Activated T-helper 2 cell treated with anti-CD3 and anti-CD28 coated beads, Interferon-gamma antibody, Interleukin-2, Interleukin-4, amounts not matched to agents 10 μg/mL and 5 μg/mL and 100 μg/mL, durations not matched to agents 14 hours and 24 hours and 36 hours (primary cell): ENCODE data around the gene GJA3. TPM values are rescaled to one million over a fixed set of nuclear protein-coding genes. Genes with fewer than 3 reads are reported as not detected.
A peak's percentile ranks its signal among the peaks of the same experiment; 100 is the strongest.

ENCODE experiments used
- DNase-seq: peaks from one replicate; pipeline ENCODE4 v3.0.0; 2021; ENCODE audit warnings: low spot score
- H3K27ac Mint-ChIP-seq: one replicate; pipeline ENCODE4 v1.8.0; 2021; ENCODE audit warnings: mixed read lengths
- H3K27me3 Mint-ChIP-seq: one replicate; pipeline ENCODE4 v1.8.0; 2021; ENCODE audit warnings: low read depth, mixed read lengths
- H3K36me3 Mint-ChIP-seq: one replicate; pipeline ENCODE4 v1.8.0; 2021; ENCODE audit warnings: low read depth, mixed read lengths
- H3K4me1 Mint-ChIP-seq: one replicate; pipeline ENCODE4 v1.8.0; 2021; ENCODE audit warnings: low read depth, mixed read lengths
- H3K4me3 Mint-ChIP-seq: one replicate; pipeline ENCODE4 v1.8.0; 2021; ENCODE audit warnings: low read depth, mild to moderate bottlenecking, moderate library complexity, mixed read lengths
- H3K9me3 Mint-ChIP-seq: one replicate; pipeline ENCODE4 v1.8.0; 2021; ENCODE audit warnings: mixed read lengths
- intact Hi-C: fragments of 100-400 bp; cut with micrococcal nuclease; formaldehyde crosslinking; loops from one replicate; pipeline ENCODE4 v1.15.1; 2023
- total RNA-seq: library from RNA; stranded (reverse); gene quantifications from 2 replicates; pipeline ENCODE4 v1.2.3, GENCODE V29; 2022

GJA3 gene
- total RNA-seq = 0.05 and 0.07 TPM in 2 replicates

DNA sequence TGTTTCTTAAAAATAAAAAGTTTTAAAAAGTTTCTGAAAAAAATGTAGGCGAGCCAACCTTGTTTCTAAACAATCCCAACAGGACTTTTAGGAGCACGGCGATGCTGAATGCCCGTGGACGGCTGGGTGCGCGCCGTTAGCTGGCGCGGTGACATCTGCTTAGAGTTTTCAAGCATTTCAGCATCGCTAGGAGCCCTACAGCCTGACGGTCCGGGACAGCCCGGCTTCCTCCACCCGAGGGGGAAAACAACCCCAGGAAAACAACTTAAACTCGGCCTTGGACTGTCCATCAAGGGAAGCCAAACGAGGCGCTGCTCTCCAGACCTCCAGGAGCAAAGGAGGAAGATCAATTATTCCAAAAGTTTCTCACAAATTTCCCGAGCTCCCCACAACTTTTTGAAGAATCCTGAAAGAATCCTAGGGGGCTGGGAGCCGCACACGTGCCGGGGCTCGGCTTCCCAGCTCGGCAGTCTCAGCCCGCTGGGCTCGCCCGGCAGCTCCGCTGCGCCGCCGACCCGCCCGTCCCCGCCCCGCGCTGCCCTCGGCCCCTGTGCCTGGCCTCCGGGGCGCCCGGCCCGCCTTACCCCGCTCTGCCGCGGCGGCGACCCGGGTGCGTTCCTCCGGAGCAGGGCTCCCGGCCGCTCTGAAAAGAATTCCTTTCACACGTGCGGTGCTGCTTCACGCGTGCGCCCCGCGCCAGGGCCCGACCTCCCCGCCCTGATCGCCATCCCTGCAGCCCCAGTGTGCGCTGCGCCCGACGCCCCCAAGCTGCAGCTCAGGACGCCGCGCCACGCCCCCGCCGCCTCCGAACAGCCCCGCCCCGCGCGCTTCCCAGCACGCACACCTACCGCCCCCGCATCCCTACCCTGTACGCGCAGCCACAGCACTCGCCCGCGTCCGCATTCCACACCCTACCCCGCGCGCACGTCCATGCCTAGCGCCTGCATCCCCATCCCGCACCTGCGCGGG is at the start of gene GJA3:
TSS of gene GJA3 (minus strand) at position 747 of the 969 bp plus-strand sequence. CDS start 17,764 bp downstream, outside the sequence.
- Mint-ChIP-seq H3K27me3 (peaks cover 58% of the 10 kb centered on the region), H3K27ac (peak within 1 kb of the TSS; percentile 28)
- intact Hi-C loops = loop anchor here (5.0 kb wide), 1 partner anchor 233 kb away; no protein-coding TSS in a partner anchor

DNA sequence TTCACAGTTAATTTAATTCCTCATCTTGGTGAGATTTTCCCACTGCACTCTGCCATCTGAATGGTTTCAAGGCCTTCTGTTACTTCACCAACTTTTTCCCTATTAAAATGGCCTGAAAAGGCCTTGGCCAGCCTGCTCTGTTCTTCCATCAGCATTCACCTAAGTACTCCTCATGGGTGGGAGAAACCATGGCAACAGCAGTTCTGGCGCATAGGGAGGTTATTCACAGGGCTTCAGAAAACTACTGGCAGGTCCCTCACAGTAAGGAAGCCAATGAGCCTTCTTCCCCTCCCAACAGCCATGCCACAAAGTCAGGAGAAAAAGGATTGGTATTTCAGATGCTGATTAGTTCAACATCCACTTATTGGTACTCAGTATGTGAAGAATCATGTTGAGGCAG is 49.1 kb upstream of the GJA3 start:
- intact Hi-C loops = no loop called here
- no peaks in the 10 kb centered on the region for H3K36me3 Mint-ChIP-seq
- H3K9me3 Mint-ChIP-seq = no peaks in the 10 kb centered on the region
- H3K4me1 Mint-ChIP-seq = peaks cover 1% of the 10 kb centered on the region
- H3K4me3 Mint-ChIP-seq = no peak overlapping the region
- H3K27me3 Mint-ChIP-seq = peaks cover 32% of the 10 kb centered on the region
- H3K27ac Mint-ChIP-seq = no peak overlapping the region
- no peak for DNase-seq

More for the DNA sequence above, at the start of gene GJA3:
- Mint-ChIP-seq H3K36me3 (no peaks in the 10 kb centered on the region), H3K4me3 (peak within 1 kb of the TSS; percentile 84), H3K9me3 (no peaks in the 10 kb centered on the region), H3K4me1 (peaks cover 13% of the 10 kb centered on the region)
- peak; percentile 40 for DNase-seq

DNA sequence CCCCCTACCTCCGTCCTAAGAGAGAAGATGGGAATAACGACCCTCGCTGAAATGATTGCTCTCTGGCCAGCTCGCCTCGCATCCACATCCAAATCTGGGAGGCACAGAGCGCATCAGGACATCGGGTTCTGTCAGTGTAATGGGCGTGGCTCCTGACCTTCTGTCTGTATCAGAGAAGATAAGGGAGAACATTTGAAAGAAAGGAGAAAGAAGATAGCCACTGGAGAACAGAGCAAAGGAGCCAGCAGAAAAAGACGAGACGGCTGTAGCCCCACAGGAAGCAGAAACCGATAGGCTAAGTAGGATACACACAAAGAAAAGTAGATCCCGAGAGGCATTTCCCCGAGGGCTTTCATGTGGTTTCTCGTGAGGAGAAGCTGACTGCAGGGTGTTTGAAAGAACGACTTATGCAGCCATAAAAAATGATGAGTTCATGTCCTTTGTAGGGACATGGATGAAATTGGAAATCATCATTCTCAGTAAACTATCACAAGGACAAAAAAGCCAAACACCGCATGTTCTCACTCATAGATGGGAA is 45.9 kb upstream of the GJA3 start:
- H3K4me1 Mint-ChIP-seq = peaks cover 1% of the 10 kb centered on the region
- intact Hi-C loops = no loop called here
- DNase-seq = no peak
- H3K9me3 Mint-ChIP-seq = no peaks in the 10 kb centered on the region
- no peaks in the 10 kb centered on the region for H3K36me3 Mint-ChIP-seq
- H3K27me3 Mint-ChIP-seq = peaks cover 25% of the 10 kb centered on the region
- no peak overlapping the region for H3K4me3 Mint-ChIP-seq
- H3K27ac Mint-ChIP-seq = no peak overlapping the region

DNA sequence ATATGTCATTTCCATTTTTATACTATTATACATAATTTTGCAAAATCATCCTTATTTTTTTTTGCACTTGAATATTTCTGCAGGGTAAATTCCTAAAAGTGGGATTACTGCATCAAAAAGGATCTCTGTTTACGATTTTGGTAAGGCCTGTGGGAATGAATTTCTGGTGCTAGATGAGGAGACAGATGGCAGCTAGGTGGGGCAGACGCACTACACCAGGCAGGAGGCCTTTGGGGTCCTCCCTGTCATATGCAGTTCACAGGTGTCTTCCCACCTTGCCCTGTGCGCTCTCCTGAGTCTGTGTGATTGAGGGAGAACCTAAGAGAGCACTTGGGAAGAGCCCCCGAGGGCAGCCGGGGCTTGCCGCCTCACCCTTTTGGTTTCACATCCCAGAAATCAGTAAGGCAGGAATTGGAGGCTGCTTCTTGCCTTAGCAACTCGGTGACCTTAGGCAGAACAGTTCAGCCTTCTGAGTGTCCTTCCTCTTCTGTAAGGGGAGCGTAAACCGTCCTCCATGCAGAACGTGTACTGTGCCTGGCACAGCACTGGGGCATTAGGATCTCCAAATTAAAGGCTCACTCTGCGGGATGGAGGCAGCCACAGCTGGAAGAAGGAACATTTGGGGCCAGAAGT is 45.3 kb upstream of the GJA3 start:
- Mint-ChIP-seq H3K27ac (no peak overlapping the region), H3K9me3 (no peaks in the 10 kb centered on the region), H3K4me3 (no peak overlapping the region), H3K4me1 (peaks cover 1% of the 10 kb centered on the region), H3K27me3 (peaks cover 25% of the 10 kb centered on the region), H3K36me3 (no peaks in the 10 kb centered on the region)
- DNase-seq = no peak
- intact Hi-C loops = no loop called here

DNA sequence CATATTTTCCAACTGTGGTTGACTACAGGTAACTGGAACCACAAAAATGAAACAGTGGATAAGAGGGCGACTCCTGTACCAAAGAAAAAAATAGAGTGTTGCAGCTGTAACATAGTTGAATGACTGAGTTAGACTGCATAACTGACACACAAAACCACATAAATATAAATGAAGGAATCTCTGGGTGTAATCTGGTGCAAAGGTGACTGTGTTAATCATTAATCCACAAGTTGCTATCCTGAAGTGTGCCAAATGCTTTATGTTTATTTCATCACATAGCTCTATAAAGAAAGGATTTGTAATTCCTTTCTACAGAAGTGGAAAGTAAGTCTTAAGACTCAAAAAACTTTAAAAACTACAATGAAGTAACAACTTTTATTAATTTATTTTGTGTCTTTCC is 37.9 kb upstream of the GJA3 start:
- Mint-ChIP-seq H3K4me1 (peaks cover 16% of the 10 kb centered on the region), H3K27me3 (peaks cover 49% of the 10 kb centered on the region), H3K27ac (no peak overlapping the region), H3K4me3 (no peak overlapping the region), H3K9me3 (no peaks in the 10 kb centered on the region), H3K36me3 (no peaks in the 10 kb centered on the region)
- DNase-seq = no peak
- intact Hi-C loops = loop anchor here (5.0 kb wide), 1 partner anchor 219 kb away; no protein-coding TSS in a partner anchor

DNA sequence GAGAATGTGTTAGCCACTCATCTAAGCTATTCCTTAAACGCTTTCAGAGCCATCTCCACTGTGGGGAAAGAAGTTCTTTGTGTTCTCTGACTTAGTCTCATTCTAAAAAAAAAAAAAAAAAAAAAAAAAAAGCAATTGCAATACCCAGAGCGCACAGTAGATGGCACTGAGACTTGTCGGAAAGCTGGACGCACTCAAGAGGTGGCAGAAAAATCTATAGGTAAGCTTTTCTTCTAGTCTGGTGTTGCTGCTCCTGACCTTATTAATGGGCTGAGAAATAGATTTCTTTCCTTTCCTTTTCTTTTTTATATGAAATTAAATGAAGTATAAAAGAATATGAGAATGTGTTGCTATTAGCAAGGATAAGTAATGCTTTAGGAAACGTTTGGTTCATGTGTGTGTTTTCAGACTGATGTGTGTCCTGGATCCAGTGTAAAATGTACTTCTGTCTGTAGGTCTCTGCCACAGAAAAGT is 36.5 kb upstream of the GJA3 start:
- Mint-ChIP-seq H3K27ac (no peak overlapping the region), H3K4me3 (no peak overlapping the region), H3K9me3 (no peaks in the 10 kb centered on the region), H3K27me3 (peaks cover 47% of the 10 kb centered on the region), H3K4me1 (peaks cover 17% of the 10 kb centered on the region), H3K36me3 (no peaks in the 10 kb centered on the region)
- no peak for DNase-seq
- intact Hi-C loops = loop anchor here (1.0 to 5.0 kb wide), 2 partner anchors 220 to 292 kb away; no protein-coding TSS in a partner anchor

DNA sequence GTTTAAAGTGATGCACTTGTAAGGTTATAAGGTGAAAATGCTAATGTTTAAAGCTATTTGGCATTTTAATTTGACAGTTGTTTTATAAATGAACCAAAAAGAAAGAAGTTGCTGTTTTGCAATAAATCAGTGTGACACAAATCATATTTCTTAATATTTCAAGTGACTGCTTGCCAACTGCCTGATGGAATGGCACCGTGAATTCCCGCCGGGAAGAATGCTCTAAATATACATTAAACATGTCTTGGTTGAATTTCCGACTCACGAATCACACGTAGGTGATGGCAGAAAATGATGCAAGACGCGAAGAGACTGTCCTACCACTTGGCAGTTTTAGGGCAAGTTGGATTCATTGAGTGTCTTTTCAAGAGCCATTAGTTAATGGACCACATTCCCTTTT is 34.9 kb upstream of the GJA3 start:
- H3K4me1 Mint-ChIP-seq = peaks cover 17% of the 10 kb centered on the region

DNA sequence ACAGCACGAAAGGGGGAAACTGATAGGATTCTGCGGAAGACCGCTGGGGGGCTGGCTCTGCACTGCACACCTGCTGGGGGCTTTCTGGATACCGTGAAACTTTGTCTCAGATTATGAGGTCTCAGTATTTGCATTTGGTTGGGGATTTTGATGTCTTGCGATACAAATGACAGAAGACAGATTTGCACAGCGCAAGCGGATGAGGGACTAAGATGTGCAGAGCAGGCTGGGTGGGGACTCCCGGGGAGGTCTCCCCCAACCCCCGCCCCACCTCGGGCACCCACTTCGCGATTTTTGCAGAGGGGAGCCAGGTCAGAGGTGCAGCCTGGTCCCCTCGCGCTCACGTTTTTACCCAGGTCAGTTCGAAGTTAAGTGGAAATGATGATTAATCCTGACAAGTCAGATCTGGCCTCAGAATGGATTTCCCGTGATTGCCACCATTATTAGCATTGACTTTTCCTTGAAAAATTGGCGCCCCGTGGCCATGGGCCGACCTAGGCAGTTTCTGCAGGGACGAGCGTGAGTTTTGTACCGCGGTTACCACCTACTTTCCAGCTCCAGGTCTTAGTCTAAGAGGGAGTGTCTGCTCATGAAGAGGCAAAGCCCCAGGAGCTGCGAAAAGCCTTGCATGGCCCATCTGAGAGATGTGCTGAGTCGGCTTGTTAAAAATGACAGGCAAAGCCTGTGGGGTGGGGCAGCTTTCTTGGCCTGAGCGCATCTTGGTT is 33.2 kb upstream of the GJA3 start:
- no peak for DNase-seq
- Mint-ChIP-seq H3K9me3 (no peaks in the 10 kb centered on the region), H3K4me3 (peak overlapping the region; percentile 62), H3K4me1 (peaks cover 17% of the 10 kb centered on the region), H3K27me3 (peaks cover 63% of the 10 kb centered on the region), H3K27ac (no peak overlapping the region), H3K36me3 (no peaks in the 10 kb centered on the region)
- intact Hi-C loops = loop anchor here (5.0 kb wide), 1 partner anchor 508 kb away; the partner anchor contains the start of gene IL17D

More for the DNA sequence above, 34.9 kb upstream of the GJA3 start:
- intact Hi-C loops = loop anchor here (5.0 kb wide), 1 partner anchor 222 kb away; no protein-coding TSS in a partner anchor
- no peaks in the 10 kb centered on the region for H3K9me3 Mint-ChIP-seq
- no peak overlapping the region for H3K4me3 Mint-ChIP-seq
- no peaks in the 10 kb centered on the region for H3K36me3 Mint-ChIP-seq
- H3K27me3 Mint-ChIP-seq = peaks cover 55% of the 10 kb centered on the region
- DNase-seq = no peak
- H3K27ac Mint-ChIP-seq = no peak overlapping the region

DNA sequence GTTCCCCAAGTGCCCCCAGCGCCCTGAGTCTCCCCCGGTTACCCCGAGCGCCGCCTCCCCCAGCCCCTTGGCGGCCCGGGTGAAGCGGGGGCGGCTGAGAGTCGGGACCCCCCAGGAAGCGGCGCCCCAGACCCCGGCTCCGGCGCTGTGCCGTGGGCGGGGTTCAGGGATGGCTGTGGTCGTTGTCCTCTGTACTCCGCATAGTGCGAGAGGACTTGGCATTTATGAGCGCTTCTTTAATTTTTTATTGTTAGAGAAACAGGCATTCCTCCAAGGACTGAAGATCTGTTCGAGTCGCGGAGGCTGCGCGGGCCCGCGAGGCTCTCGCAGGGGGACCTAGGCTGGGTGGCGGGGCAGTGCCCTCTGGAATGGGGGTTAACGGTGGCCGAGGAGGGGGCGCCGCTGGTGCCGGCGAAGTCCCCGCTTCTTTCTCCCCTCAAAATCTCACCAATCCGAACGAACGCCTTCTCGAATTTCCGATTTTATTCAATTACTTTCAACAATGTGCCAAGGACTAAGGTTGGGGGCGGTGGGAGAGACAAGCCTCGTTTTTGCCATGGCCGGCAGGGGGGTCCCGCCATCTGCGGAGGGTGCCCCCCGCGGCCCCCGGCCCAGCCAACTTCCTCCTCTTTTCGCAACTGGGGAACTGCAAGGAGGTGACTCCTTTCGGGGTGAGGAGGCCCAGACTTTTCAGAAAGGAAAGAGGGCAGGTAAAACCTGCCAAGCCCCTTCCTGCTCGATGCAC is 32.5 kb upstream of the GJA3 start:
- intact Hi-C loops = loop anchor here (5.0 kb wide), 1 partner anchor 509 kb away; the partner anchor contains the start of gene IL17D
- Mint-ChIP-seq H3K4me3 (peak overlapping the region; percentile 62), H3K36me3 (no peaks in the 10 kb centered on the region), H3K9me3 (no peaks in the 10 kb centered on the region), H3K27me3 (peaks cover 62% of the 10 kb centered on the region), H3K27ac (no peak overlapping the region), H3K4me1 (peaks cover 16% of the 10 kb centered on the region)
- DNase-seq = no peak

DNA sequence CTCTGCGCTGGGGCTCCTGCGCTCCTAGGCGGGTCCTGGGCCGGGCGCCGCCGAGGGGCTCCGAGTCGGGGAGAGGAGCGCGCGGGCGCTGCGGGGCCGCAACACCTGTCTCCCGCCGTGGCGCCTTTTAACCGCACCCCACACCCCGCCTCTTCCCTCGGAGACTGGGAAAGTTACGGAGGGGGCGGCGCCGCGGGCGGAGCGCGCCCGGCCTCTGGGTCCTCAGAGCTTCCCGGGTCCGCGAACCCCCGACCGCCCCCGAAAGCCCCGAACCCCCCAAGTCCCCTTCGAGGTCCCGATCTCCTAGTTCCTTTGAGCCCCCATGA is 31.9 kb upstream of the GJA3 start, which contains the start of gene GJB2:
TSS of gene GJB2 (minus strand) at position 103 of the 326 bp plus-strand sequence. CDS start 3,357 bp downstream, outside the sequence.
- Mint-ChIP-seq H3K4me1 (peaks cover 16% of the 10 kb centered on the region), H3K9me3 (no peaks in the 10 kb centered on the region), H3K27ac (no peak within 1 kb of the TSS), H3K36me3 (no peaks in the 10 kb centered on the region), H3K4me3 (peak within 1 kb of the TSS; percentile 62), H3K27me3 (peaks cover 61% of the 10 kb centered on the region)
- DNase-seq = no peak
- intact Hi-C loops = loop anchor here (5.0 kb wide), 1 partner anchor 510 kb away; the partner anchor contains the start of gene IL17D

DNA sequence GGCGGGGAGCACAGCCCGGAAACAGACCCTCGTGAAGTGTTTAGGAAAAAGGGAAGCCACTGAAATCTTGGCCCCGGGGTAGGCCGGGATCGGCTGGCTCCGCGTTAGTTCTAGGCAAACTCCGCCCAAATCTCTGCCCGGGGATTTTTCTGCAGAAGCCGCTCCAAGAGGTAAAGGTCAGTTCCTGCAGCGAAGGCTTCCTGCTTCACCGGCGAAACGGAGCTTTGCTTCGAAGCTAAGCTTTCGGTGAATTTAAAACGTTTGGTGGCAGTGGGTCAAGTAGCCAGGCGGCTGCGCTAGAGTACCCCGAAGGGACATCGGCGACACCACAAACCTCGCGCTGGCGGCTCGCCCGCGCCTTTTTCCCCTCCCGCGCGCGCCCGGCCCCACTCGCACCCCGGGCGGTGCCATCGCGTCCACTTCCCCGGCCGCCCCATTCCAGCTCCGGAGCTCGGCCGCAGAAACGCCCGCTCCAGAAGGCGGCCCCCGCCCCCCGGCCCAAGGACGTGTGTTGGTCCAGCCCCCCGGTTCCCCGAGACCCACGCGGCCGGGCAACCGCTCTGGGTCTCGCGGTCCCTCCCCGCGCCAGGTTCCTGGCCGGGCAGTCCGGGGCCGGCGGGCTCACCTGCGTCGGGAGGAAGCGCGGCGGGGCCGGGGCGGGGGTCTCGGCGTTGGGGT is 31.4 kb upstream of the GJA3 start:
- DNase-seq = no peak
- peaks cover 63% of the 10 kb centered on the region for H3K27me3 Mint-ChIP-seq
- H3K4me1 Mint-ChIP-seq = peaks cover 16% of the 10 kb centered on the region
- H3K4me3 Mint-ChIP-seq = peak overlapping the region; percentile 54
- no peaks in the 10 kb centered on the region for H3K9me3 Mint-ChIP-seq
- no peaks in the 10 kb centered on the region for H3K36me3 Mint-ChIP-seq
- intact Hi-C loops = loop anchor here (5.0 kb wide), 1 partner anchor 510 kb away; the partner anchor contains the start of gene IL17D
- H3K27ac Mint-ChIP-seq = no peak overlapping the region
